Heart left ventricle (tissue), 13 donors: ENCODE results near the gene ICE1.

Experiments
- CTCF ChIP-seq, 12 donors: fragments of 200-600 bp; sonication (generic) in 4 of 12; IDR thresholded peaks; one replicate each; pipeline versions ENCODE4 v1.5.0 to v1.8.0; 2018 to 2022; ENCODE audit warnings: antibody characterized with exemption in 12 of 12, mild to moderate bottlenecking in 5 of 12
- POLR2A ChIP-seq, 2 donors: fragments of 450-650 bp; IDR thresholded peaks; one replicate each; pipeline ENCODE4 v1.6.1; 2017; ENCODE audit warnings: antibody characterized with exemption in 2 of 2, mild to moderate bottlenecking in 2 of 2, moderate library complexity in 2 of 2
- donor health status: ischemic (EF 13 %, LVEDD 7.1; RV severe dilation, severe dysfunction).
- donor health status: DM: no; HTN: yes; CAD: no.
- donor health status: DM: no; HTN: no; CAD: no.
- donor health status: ischemic (EF 25% LVEDD 6.9; RV normal size, moderate dysfunction).
- donor health status: ischemic (EF 25% LVEDD 5.7; RV mildly dilated, moderate dysfunction).
- donor health status: ischemic (EF 35%, LVEDD 5.7; RV mildly dilated, moderate dysfunction).
- donor health status: nonischemic (EF 11% LVEDD 7.7; RV severe dilation, severe dysfunction).
- donor health status: DM: yes; HTN: yes; CAD: no.
- donor health status: PGD.
- donor health status: ischemic (EF 29% LVEDD 5.4; RV normal size, mild dysfunction).
- donor health status: nonischemic (EF 23%, LVEDD 6.1; RV moderate dilation, normal function).

- TF ChIP-seq CTCF (IDR thresholded peaks at IDR 0.05) (no peak), POLR2A (IDR thresholded peaks at IDR 0.05) (no peak)
These were observed 1.1 kb upstream of the ICE1 start for GRCh38 chr5:5421149-5421960.
